Fibroblast of peridontal ligament (primary cell): ENCODE data around the gene SNRPA.

Experiments used
- DNase-seq: peaks from one replicate; pipeline ENCODE4 v3.0.0-alpha.2; 2010; ENCODE audit errors: extremely low read depth

SNRPA gene

GRCh38 chr19:40750874-40751537 lies at the start of gene SNRPA:
SNRPA (plus strand) TSS chr19:40751203; CDS start chr19:40751409, 206 bp downstream.
- DNase-seq: peak; percentile 98

- DNase-seq: no peak
These were observed 49.2 kb upstream of the SNRPA start for GRCh38 chr19:40701758-40702157.

- no peak for DNase-seq
These were observed 48.5 kb upstream of the SNRPA start for GRCh38 chr19:40702337-40703012.

- no peak for DNase-seq
These were observed 47.8 kb upstream of the SNRPA start for GRCh38 chr19:40703029-40703755.

GRCh38 chr19:40704491-40705361 lies 46.3 kb upstream of the SNRPA start:
- no peak for DNase-seq

- no peak for DNase-seq
These were observed 45.7 kb upstream of the SNRPA start for GRCh38 chr19:40705362-40705651.

- no peak for DNase-seq
These were observed 44.9 kb upstream of the SNRPA start for GRCh38 chr19:40705950-40706619.

GRCh38 chr19:40707615-40708014 lies 43.4 kb upstream of the SNRPA start:
- no peak for DNase-seq

- DNase-seq: no peak
These were observed 41.2 kb upstream of the SNRPA start for GRCh38 chr19:40709817-40710216.

GRCh38 chr19:40713939-40714338 lies 37.1 kb upstream of the SNRPA start:
- no peak for DNase-seq

- peak; percentile 86 for DNase-seq
These were observed 36.3 kb upstream of the SNRPA start for GRCh38 chr19:40714441-40715299.

- no peak for DNase-seq
These were observed 34.9 kb upstream of the SNRPA start for GRCh38 chr19:40716031-40716481.

- peak; percentile 96 for DNase-seq
These were observed 34.3 kb upstream of the SNRPA start, which contains the start of the genes COQ8B and ITPKC for GRCh38 chr19:40716482-40717324. COQ8B (minus strand) TSS chr19:40716886; CDS start chr19:40714632, 2,254 bp downstream. ITPKC (plus strand) TSS chr19:40717112; CDS start chr19:40717136, 24 bp downstream.

GRCh38 chr19:40717325-40717879 lies 33.6 kb upstream of the SNRPA start:
- DNase-seq: peak; percentile 38

- DNase-seq: peak; percentile 15
These were observed 32.9 kb upstream of the SNRPA start for GRCh38 chr19:40717880-40718773.

- peak; percentile 23 for DNase-seq
These were observed 32.1 kb upstream of the SNRPA start for GRCh38 chr19:40718774-40719391.

- DNase-seq: no peak
These were observed 31.5 kb upstream of the SNRPA start for GRCh38 chr19:40719414-40719894.
